PC-3 (cell line): Measurements from ENCODE around the gene NUAK1. TPM values are rescaled to one million over a fixed set of nuclear protein-coding genes. Genes with fewer than 3 reads are reported as not detected.

Experiments
- ATAC-seq: fragments of 200-7000 bp; cut with Tn5 transposase; 2 replicates; pipeline ENCODE4 v1.9.1; 2020; ENCODE audit warnings: mild to moderate bottlenecking, moderate library complexity
- BruUV-seq: library from RNA; stranded (reverse); fragments of 400-500 nt; replicated peaks from 2 replicates; lab custom pipeline; 2021; lab: Mats Ljungman, UMichigan
- CTCF ChIA-PET: fragments of 300-600 bp; sonication (Branson Sonifier 250); formaldehyde crosslinking; loops from one replicate; lab custom pipeline; 2022; ENCODE audit warnings: antibody characterized with exemption; lab: Charles Lee
- POLR2A ChIA-PET: fragments of 300-600 bp; sonication (Branson Sonifier 250); formaldehyde crosslinking; loops from one replicate; lab custom pipeline; 2022; ENCODE audit warnings: antibody characterized with exemption; ENCODE audit not compliant: unreplicated experiment; lab: Charles Lee
- DNase-seq: peaks from one replicate; pipeline ENCODE4 v3.0.0-alpha.2; 2015
- H2AFZ ChIP-seq: fragments of 300-600 bp; sonication (generic); 2 replicates; pipeline ENCODE4 v1.6.0; 2016; ENCODE audit warnings: antibody characterized with exemption, low read length
- H3F3A ChIP-seq: fragments of 300-600 bp; sonication (generic); one replicate; pipeline ENCODE4 v1.6.0; 2017; ENCODE audit warnings: antibody characterized with exemption, low read length, control low read depth, mild to moderate bottlenecking; ENCODE audit not compliant: unreplicated experiment
- H3K27ac ChIP-seq: fragments of 300-600 bp; sonication (generic); 2 replicates; pipeline ENCODE4 v1.5.1; 2016; ENCODE audit warnings: mild to moderate bottlenecking, low read length
- H3K27me3 ChIP-seq: fragments of 300-600 bp; sonication (generic); 2 replicates; pipeline ENCODE4 v1.6.1; 2016; ENCODE audit warnings: low read length, mixed read lengths
- H3K36me3 ChIP-seq: fragments of 300-600 bp; sonication (generic); 2 replicates; pipeline ENCODE4 v1.6.1; 2016; ENCODE audit warnings: low read depth, mixed run types, low read length, mixed read lengths
- H3K4me1 ChIP-seq: fragments of 300-600 bp; sonication (generic); 2 replicates; pipeline ENCODE4 v1.5.1; 2016; ENCODE audit warnings: low read length; ENCODE audit not compliant: insufficient read depth
- H3K4me2 ChIP-seq: fragments of 300-600 bp; sonication (generic); 2 replicates; pipeline ENCODE4 v1.6.0; 2016; ENCODE audit warnings: low read length
- H3K4me3 ChIP-seq: fragments of 300-600 bp; sonication (generic); 2 replicates; pipeline ENCODE4 v1.5.1; 2016; ENCODE audit warnings: mild to moderate bottlenecking, low read length, mixed read lengths
- H3K79me2 ChIP-seq: fragments of 300-600 bp; sonication (generic); 2 replicates; pipeline ENCODE4 v1.6.1; 2017; ENCODE audit warnings: low read length, mixed read lengths
- H3K9ac ChIP-seq: fragments of 300-600 bp; sonication (generic); 2 replicates; pipeline ENCODE4 v1.6.0; 2016; ENCODE audit warnings: mild to moderate bottlenecking, low read length
- H3K9me2 ChIP-seq: fragments of 300-600 bp; sonication (generic); replicated peaks from 2 replicates; pipeline ENCODE4 v1.6.1; 2016; ENCODE audit warnings: mixed run types, low read length, mixed read lengths
- H3K9me3 ChIP-seq: fragments of 300-600 bp; sonication (generic); 2 replicates; pipeline ENCODE4 v1.6.1; 2016; ENCODE audit warnings: low read length, mixed read lengths
- H4K20me1 ChIP-seq: fragments of 300-600 bp; sonication (generic); 2 replicates; pipeline ENCODE4 v1.6.1; 2016; ENCODE audit warnings: low read length, mixed read lengths
- EZH2 ChIP-seq: fragments of 300-600 bp; sonication (generic); IDR thresholded peaks from one replicate; pipeline ENCODE4 v1.6.1; 2017; ENCODE audit warnings: antibody characterized with exemption, mild to moderate bottlenecking, low read length; ENCODE audit not compliant: unreplicated experiment
- EZH2phosphoT487 ChIP-seq: fragments of 300-600 bp; sonication (generic); IDR thresholded peaks from 2 replicates; pipeline ENCODE4 v1.6.1; 2018; ENCODE audit warnings: mild to moderate bottlenecking, antibody characterized with exemption, low read length, borderline replicate concordance
- intact Hi-C: fragments of 100-400 bp; cut with micrococcal nuclease; formaldehyde crosslinking; loops from 2 replicates; pipeline ENCODE4 v1.9.0; 2023
- total RNA-seq: library from RNA; depleted of rRNA; stranded (reverse); fragments of >200 nt; gene quantifications from 2 replicates; pipeline ENCODE4 v1.2.3, GENCODE V29; 2014
- TF ChIP-seq, protein P1 (sequence below): fragments of 300-600 bp; sonication (generic); conservative IDR thresholded peaks from 2 replicates; pipeline ENCODE4 v1.5.1; 2017; ENCODE audit warnings: antibody characterized with exemption, low read depth, mild to moderate bottlenecking, low read length

Gene NUAK1
- total RNA-seq, 1 experiment from 2014 or later = 9.8 TPM

DNA sequence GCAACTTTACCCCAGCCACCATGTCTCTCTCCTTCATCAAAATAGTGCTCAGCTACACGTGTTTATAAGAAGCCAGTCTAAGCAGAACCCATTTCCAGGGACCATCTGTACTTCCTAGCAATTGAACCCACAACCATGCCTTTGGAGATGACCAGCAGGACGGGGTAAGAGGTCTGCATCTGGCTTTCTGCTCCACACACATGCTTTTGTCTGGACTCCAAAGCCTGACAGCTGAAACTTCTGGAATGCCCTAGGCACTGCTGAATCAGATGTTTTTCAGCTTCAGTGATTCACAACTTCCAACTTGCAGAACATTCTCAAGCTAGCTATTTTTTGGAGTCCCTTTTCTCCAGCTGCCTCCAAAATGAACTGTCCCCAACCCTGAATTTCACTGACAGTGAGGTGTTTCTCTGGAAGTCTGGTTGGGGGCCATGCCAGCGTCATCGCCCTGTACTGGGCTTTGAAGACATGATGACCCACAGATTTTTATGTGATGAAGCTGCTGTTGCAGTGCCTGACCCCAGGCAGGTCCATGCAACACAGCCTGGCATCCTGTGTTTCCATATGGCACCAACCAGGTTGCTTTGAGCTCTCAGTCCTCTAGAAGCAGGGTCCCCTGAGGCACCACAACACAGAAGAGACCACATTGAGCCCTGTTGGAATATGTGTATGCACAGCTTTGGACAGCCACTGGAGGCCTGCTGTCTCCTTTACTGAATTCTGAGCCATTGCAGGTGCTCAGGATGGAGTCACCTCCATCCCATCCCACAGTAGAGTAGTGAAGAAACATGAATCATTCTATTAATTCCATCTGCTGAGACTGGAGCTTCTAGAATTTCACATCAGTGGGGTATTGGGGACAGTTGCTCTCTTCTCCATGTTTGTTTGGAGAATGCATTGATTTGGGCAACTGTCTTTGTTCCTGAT lies 80.2 kb downstream of the NUAK1 start:
- Histone ChIP-seq H3K9ac (no peak overlapping the region), H4K20me1 (no peaks in the 10 kb centered on the region), H3F3A (no peaks in the 10 kb centered on the region), H3K9me2 (no peaks in the 10 kb centered on the region), H3K9me3 (no peaks in the 10 kb centered on the region), H2AFZ (no peak overlapping the region), H3K4me3 (no peak overlapping the region), H3K36me3 (no peaks in the 10 kb centered on the region), H3K27me3 (no peaks in the 10 kb centered on the region), H3K79me2 (no peaks in the 10 kb centered on the region), H3K4me1 (no peaks in the 10 kb centered on the region), H3K27ac (no peak overlapping the region), H3K4me2 (no peak overlapping the region)
- intact Hi-C loops = no loop called here
- ATAC-seq (peak; percentile 31; the same call in 1 of the 2 replicates), DNase-seq (no peak)
- TF ChIP-seq EZH2 = no peak
- TF ChIP-seq, protein P1, sequence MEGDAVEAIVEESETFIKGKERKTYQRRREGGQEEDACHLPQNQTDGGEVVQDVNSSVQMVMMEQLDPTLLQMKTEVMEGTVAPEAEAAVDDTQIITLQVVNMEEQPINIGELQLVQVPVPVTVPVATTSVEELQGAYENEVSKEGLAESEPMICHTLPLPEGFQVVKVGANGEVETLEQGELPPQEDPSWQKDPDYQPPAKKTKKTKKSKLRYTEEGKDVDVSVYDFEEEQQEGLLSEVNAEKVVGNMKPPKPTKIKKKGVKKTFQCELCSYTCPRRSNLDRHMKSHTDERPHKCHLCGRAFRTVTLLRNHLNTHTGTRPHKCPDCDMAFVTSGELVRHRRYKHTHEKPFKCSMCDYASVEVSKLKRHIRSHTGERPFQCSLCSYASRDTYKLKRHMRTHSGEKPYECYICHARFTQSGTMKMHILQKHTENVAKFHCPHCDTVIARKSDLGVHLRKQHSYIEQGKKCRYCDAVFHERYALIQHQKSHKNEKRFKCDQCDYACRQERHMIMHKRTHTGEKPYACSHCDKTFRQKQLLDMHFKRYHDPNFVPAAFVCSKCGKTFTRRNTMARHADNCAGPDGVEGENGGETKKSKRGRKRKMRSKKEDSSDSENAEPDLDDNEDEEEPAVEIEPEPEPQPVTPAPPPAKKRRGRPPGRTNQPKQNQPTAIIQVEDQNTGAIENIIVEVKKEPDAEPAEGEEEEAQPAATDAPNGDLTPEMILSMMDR = no peak
- no peak for TF ChIP-seq EZH2phosphoT487
- CTCF ChIA-PET = no interaction called here
- POLR2A ChIA-PET = no interaction called here
- BruUV-seq = no TSS peak

DNA sequence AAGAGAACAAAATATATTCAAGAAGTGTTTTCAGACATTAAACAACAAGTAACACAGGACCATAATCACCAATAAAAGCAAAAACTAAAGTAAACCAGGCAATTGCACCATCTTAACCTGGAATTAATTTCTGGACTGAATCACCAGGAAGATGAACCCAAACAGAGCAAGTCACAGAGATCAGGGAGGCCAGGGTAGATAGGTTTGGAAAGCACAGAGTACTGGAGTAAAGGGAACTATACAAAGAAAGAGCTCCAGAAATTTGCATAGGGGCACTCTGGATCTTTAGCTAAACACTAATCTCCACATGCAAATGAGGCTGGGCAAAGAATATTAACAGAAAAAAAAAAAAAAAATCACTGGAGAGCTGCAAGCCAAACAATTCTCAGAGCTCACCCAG lies 84.7 kb downstream of the NUAK1 start:
- BruUV-seq = no TSS peak
- H3K9ac ChIP-seq = no peak overlapping the region
- intact Hi-C loops = no loop called here
- ATAC-seq = no peak
- H3K4me2 ChIP-seq = no peak overlapping the region
- DNase-seq = no peak
- no peaks in the 10 kb centered on the region for H4K20me1 ChIP-seq
- no peak overlapping the region for H3K27ac ChIP-seq
- no peaks in the 10 kb centered on the region for H3K27me3 ChIP-seq
- TF ChIP-seq, protein P1 = no peak
- TF ChIP-seq EZH2 = no peak
- TF ChIP-seq EZH2phosphoT487 = no peak
- no peaks in the 10 kb centered on the region for H3K4me1 ChIP-seq
- POLR2A ChIA-PET = no interaction called here
- no peaks in the 10 kb centered on the region for H3K9me2 ChIP-seq
- no peak overlapping the region for H2AFZ ChIP-seq
- H3K9me3 ChIP-seq = no peaks in the 10 kb centered on the region
- no peak overlapping the region for H3K4me3 ChIP-seq
- no peaks in the 10 kb centered on the region for H3K36me3 ChIP-seq
- H3K79me2 ChIP-seq = no peaks in the 10 kb centered on the region
- CTCF ChIA-PET = no interaction called here
- H3F3A ChIP-seq = no peaks in the 10 kb centered on the region
